GM13977 (cell line): ENCODE measurements around the gene DNMT3A.

ENCODE experiments used
- DNase-seq: peaks from one replicate; pipeline ENCODE4 v3.0.0; 2012; ENCODE audit warnings: low spot score
- in situ Hi-C: fragments of 300-500 bp; cut with MboI; formaldehyde crosslinking; loops from one replicate; pipeline ENCODE4 v1.12.0; 2022; ENCODE audit warnings: low sequenced_read_pairs, low pct_unique_long_range_greater_than_20kb, mixed read lengths, inconsistent platforms; ENCODE audit not compliant: unreplicated experiment
- TF ChIP-seq, protein P1 (sequence below): IDR thresholded peaks from 2 replicates; pipeline ENCODE4 v1.5.1; 2012; ENCODE audit warnings: mild to moderate bottlenecking, control low read depth; ENCODE audit not compliant: insufficient read depth; ENCODE audit errors: extremely low read depth, missing control alignments

Gene DNMT3A

DNA sequence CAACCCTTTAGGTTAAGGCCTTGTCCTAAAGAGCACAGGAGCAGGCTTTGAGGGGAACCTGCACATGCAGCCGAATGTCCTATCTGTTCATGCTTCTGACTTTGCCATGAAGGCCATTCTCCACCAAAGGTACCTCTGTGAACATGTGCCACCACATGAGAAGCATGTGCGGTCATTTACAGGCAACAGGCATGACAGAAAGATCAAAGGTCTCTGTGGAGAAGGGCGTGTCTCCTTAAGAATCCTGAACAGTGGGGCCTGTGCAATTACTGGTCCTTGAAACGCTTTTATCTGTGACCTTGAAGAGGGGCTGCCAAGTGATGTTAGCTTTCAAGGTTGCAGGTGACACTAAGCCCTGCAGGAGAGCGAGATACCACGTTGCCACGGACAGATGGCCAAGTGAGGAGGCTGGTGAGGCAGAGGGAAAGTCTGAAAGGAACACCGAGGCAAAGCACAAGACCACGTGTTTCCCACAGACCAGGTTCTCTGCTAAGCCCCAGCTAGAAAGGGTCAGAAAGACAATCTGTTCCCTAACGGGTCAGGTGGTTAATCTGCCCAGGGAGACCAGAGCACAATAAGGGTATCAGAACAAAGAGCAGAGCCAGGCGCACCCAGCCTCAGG, 153.9 kb downstream of the DNMT3A start:
- TF ChIP-seq, protein P1, sequence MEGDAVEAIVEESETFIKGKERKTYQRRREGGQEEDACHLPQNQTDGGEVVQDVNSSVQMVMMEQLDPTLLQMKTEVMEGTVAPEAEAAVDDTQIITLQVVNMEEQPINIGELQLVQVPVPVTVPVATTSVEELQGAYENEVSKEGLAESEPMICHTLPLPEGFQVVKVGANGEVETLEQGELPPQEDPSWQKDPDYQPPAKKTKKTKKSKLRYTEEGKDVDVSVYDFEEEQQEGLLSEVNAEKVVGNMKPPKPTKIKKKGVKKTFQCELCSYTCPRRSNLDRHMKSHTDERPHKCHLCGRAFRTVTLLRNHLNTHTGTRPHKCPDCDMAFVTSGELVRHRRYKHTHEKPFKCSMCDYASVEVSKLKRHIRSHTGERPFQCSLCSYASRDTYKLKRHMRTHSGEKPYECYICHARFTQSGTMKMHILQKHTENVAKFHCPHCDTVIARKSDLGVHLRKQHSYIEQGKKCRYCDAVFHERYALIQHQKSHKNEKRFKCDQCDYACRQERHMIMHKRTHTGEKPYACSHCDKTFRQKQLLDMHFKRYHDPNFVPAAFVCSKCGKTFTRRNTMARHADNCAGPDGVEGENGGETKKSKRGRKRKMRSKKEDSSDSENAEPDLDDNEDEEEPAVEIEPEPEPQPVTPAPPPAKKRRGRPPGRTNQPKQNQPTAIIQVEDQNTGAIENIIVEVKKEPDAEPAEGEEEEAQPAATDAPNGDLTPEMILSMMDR: no peak
- in situ Hi-C loops: no loop called here
- DNase-seq: no peak

DNA sequence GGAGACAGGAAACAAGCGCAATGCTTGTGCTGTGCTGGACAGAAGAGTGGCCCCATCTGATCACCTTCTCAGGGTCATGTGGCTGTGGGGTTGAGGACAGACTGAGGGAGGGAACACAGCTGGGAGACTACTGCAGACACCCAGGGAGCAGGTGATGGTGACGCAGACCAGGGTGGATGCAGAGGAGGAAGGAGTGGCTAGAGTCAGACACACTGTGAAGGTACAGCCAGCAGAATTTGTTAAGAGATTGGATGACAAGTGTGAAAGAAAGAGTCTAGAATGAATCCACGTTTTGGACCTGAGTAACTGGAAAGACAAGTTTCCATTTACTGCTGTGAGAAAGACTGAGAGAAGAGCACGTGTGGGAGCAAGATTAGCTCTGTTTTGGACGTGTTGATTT, 157.5 kb downstream of the DNMT3A start:
- in situ Hi-C loops: no loop called here
- no peak for DNase-seq
- TF ChIP-seq, protein P1: no peak

DNA sequence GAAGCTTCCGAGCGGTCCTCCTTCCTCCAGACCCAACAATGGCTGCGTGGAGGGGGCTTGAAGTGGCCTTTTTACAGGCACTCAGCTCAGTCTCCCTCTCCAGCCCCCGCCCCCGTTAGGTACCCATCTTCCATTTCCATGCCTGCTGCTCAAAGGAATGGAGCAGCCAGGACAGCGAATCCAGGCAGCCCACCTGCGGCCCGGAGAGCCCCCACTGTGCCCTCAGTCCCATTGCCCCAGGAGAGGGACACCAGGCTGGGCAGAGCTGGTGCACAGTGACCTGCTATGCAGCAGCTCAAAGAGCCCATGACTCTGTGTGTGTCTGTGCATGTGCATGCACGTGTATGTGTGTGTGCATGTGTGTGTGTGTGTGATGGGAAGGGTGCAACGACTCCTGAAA, 162.7 kb downstream of the DNMT3A start:
- in situ Hi-C loops: no loop called here
- no peak for DNase-seq
- TF ChIP-seq, protein P1: no peak
